GM19324 (cell line): ENCODE results near the gene PIK3C2A.

Source experiments
- ATAC-seq: cut with Tn5 transposase; IDR thresholded peaks from one replicate; pipeline ENCODE4 v1.9.1; 2021; ENCODE audit warnings: mild to moderate bottlenecking, moderate library complexity; ENCODE audit not compliant: unreplicated experiment, low FRiP score

The PIK3C2A gene

GRCh38 chr11:17214338-17214737, 6.6 kb upstream of the PIK3C2A start:
- no peak for ATAC-seq

- no peak for ATAC-seq
Measured at GRCh38 chr11:17211286-17211685, 3.5 kb upstream of the PIK3C2A start.

GRCh38 chr11:17209939-17210245, 2.1 kb upstream of the PIK3C2A start:
- no peak for ATAC-seq

- ATAC-seq, result peak; percentile 50
Measured at GRCh38 chr11:17208257-17208999, 642 bp upstream of the PIK3C2A start.

- no peak for ATAC-seq
Measured at GRCh38 chr11:17206463-17206862, 1.3 kb downstream of the PIK3C2A start.

DNA sequence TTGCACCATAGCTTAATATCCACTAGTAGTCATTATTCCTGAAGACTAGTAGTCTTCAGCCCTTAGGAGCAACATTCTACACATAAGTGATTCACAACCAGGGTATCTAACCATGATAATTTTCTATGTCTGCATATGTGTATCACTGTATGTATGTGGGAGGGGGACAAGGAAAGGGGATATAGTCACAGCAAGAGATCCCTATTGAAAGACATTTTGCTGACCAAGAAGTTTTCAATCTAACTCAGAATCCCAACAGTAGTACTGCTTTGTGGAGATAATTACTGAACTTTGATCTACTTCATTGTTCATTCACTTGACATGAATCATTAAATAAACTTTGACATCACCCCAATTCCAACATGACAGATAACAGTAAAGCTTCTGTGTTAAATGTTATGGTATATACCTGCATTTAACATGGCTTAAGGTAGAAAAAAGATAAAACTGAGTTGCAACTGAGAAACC, 10.3 kb downstream of the PIK3C2A start:
- no peak for ATAC-seq

DNA sequence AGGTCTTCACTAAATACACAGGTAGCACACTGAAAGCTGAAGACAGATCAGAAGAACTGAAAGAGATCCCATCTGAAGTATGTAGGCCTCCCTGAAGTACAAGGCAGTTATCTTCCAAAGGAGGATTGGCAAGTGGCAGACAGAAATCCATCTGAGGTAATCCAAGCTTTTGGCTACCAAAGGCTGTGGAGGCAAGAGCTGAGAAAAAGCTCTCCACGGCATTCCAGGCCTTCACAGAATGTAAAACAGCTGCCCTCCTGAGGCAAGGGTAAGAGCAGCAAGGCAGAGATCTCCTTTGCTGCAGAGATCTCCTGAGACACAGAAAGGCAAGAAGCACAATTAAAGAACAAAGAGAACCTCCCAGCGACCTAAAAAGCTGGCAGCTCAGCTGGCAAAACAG, 19.1 kb downstream of the PIK3C2A start:
- ATAC-seq, result no peak

DNA sequence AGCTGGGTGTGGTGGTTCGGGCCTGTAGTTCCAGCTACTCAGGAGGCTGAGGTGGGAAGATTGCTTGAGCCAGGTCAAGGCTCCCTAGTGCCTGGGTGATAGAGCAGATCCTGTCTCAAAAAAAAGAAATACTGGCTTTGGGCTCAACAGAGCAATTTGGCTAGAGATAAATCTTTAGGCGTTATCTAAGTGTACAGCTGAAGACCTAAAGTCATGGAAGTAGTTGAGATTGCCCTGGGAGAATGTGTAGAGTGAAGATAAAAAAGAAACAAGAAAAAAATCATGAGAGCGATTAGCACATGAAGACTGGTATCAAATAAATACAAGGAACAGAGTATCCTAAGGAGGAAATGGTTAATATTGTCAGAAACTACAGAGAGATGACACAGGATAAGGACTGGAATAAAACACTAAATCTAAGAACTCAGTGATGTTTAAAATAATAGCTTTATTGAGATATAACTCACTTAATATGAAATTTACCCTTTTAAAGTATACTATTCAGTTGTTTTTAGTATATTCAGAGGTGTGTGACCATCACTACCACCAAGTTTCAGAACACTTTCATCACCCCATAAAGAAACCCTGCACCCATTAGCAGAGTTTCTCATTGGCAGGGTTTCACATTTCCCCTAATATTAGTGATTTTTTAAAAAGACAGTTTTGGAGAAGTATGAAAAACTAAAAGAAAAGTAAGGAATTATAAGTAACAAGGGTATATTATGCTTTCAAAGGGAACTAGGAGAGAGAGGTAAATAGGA, 20.7 kb downstream of the PIK3C2A start:
- ATAC-seq, result no peak

DNA sequence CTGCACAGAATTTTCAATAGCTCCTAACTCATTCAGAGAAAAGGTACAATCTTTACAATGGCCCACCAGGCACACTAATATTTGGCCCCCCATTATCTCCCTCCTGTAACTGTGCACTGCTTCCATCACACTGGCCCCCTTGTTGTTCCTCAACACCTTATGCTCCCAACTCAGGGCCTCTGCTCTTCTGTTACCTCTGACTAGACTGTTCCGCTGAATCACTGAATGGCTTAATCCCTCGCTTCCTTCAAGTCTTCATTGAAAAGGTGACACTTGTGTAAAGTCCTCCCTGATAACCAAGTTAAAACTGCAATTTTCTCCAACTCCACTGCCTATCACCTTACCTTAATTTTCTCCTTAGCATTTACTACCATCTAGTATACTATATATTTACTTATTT, 21.8 kb downstream of the PIK3C2A start:
- ATAC-seq, result no peak

GRCh38 chr11:17184882-17185587, 22.8 kb downstream of the PIK3C2A start:
- no peak for ATAC-seq

- ATAC-seq, result no peak
Measured at GRCh38 chr11:17183836-17184235, 23.9 kb downstream of the PIK3C2A start.

- no peak for ATAC-seq
Measured at GRCh38 chr11:17179970-17180369, 27.8 kb downstream of the PIK3C2A start.

DNA sequence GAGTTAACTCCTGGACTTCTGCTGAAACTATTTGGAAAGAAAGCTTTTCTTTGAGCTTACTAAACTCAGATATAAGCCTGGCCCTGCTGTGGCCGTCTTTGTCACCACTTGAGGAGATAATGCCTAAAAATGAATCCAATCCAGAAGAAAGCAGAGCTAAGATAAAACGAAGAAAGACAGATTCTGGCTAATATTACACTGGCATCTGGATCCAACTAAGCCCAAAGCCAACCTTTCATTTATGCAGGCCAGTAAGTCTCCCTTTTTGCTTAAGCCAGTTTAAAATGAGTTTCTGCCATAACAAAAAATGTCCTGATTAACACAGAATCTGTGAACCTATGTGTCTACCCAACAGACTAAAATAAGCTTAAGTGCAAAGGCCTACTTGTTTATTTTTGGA, 34.5 kb downstream of the PIK3C2A start:
- ATAC-seq, result no peak

DNA sequence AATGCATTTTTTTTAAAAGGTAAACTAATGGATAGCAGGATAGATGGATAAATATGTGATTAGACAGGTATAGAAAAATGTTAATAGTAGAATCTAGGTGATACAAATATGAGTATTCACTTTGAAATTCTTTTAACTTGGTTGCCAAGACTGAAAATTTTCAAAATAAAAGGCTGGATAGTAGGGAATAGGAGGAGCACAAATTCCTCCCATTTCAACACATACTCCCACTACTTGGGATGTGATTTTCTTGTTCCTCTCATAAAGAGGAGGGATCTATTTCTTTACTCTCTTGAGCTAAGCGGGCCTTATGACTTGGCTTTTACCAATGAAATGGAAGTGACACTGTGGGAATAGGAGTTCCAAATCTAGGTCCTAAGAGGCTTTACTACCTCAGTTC, 35.9 kb downstream of the PIK3C2A start:
- ATAC-seq, result no peak

- ATAC-seq, result no peak
Measured at GRCh38 chr11:17171343-17171742, 36.4 kb downstream of the PIK3C2A start.

DNA sequence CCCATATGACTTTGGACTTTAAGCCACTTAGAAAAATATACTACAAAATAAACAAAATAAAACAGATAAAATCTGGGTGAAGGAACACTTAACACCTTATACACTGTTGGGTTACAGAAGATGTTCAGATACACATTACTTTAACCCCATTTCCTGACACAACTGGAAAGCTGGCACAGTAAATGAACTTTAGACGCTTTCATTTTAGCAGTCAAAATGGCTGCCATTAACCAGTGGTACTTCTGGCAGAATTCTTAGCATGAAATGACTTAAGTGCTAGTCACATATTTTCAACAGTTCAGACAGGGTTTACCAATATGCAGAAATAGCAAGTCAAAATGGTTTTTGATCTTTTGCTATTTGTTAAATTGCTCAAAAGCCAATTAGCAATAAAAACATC, 37.9 kb downstream of the PIK3C2A start:
- no peak for ATAC-seq

DNA sequence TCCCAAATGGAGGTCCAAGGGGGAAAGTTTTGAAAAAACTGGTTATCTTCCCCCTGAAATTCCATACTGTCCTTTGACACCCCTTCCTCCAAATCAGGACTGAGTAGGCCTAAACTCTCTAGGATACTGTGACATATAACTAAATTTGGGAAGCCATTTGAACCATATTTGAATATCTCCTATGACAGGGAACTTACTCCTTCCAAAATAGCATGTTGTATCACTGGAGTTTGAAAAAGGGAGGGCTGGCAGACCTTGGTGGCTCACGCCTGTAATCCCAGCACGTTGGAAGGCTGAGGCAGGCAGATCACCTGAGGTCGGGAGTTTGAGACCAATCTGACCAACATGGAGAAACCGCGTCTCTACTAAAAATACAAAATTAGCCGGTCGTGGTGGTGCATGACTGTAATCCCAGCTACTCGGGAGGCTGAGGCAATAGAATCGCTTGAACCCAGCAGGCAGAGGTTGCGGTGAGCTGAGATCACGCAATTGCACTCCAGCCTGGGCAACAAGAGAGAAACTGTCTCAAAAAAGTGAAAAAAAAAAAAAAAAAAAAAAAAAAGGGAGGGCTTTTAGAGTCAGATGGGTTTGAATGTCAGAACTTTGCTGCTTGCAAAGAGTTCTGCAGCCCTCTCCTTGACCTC, 42.4 kb downstream of the PIK3C2A start:
- no peak for ATAC-seq

DNA sequence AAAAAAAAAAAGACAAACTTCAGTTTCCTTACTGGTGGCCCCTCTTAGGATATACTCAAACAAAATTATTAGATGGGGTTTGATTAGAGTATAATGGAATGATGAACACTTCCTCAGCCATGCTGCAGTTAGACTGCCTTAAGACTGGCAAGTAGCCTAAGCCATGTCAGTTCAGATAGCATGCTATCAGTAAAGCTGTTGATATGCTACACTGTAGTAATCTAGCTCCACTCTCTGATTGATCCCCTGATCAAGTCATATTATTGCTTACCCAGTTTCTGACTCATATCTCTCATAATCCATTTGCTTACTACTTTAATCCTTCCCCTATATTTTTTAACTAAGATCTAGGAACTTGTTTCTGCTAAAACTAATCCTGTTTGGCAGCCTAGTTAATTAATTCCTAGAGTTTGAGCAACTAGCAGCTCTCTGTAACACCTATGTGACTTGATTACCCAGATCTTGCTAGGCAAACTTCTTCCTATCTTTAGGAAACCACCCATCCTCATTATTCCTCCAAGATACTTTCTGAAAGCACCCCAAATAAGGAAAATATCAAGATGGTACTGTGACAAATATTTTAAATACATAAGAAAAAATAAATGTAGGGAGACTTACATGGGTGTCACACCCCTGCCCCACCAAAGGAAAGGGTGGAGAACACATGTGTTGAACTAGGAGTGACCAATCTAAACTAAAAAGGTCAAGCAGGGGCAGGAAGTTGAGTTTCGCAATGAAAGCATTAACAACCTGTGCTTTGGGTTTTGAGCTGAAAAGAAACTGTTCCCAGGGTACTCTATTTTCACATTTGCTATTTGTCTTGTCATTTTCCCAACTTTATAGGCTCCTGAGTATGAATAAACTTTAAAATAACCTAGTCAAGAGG, 43.2 kb downstream of the PIK3C2A start:
- no peak for ATAC-seq

GRCh38 chr11:17163736-17164135, 44.0 kb downstream of the PIK3C2A start:
- no peak for ATAC-seq

DNA sequence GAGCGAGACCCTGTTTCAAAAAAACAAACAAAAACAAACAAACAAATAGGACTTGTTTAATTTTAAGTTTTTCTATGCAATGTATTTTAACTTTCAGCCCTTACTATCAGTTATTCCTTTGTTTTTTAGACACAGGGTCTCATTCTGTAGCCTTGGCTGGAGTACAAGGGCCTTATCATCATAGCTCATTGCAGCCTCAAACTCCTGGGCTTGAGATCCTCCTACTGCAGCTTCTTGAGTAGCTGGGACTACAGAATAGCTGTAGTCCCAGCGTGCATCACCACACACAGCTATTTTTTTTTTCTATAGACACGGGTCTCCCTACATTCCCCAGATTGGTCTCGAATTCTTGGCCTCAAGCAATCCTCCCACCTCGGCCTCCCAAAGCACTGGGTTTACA, 44.5 kb downstream of the PIK3C2A start:
- no peak for ATAC-seq
